Activated CD4-positive, alpha-beta T cell treated with anti-CD3 and anti-CD28 coated beads, Interleukin-10, Interleukin-2, amounts not matched to agents 100 ng/mL and 50 ng/mL, durations not matched to agents 16 hours and 8 hours (primary cell): ENCODE results near the gene AIRE.
"Not testable (repeated sequence)": the region's sequence is repeated elsewhere in the genome, so short reads cannot be mapped to it uniquely, and the experiment has no call there.

Source experiments
- DNase-seq: peaks from one replicate; pipeline ENCODE4 v3.0.0-alpha.2; 2020

AIRE gene

GRCh38 chr21:44285138-44285992 is at the start of gene AIRE:
Gene AIRE, plus strand, starts transcription at chr21:44285876. Its CDS starts 131 bp downstream, at chr21:44286007.
- no peak for DNase-seq

GRCh38 chr21:44240353-44240752 is 45.3 kb upstream of the AIRE start:
- DNase-seq, result not testable (repeated sequence)

- DNase-seq, result not testable (repeated sequence)
Measured at GRCh38 chr21:44240842-44241241, 44.8 kb upstream of the AIRE start, which contains the start of gene ICOSLG. Gene ICOSLG, minus strand, starts transcription at chr21:44240943. Its CDS starts 126 bp downstream, at chr21:44240817.

GRCh38 chr21:44241281-44241680 is 44.4 kb upstream of the AIRE start:
- not testable (repeated sequence) for DNase-seq

- DNase-seq, result not testable (repeated sequence)
Measured at GRCh38 chr21:44243980-44244379, 41.7 kb upstream of the AIRE start.

- not testable (repeated sequence) for DNase-seq
Measured at GRCh38 chr21:44247904-44248303, 37.8 kb upstream of the AIRE start.

- not testable (repeated sequence) for DNase-seq
Measured at GRCh38 chr21:44249204-44250037, 36.3 kb upstream of the AIRE start.

GRCh38 chr21:44253832-44254710 is 31.6 kb upstream of the AIRE start:
- no peak for DNase-seq

- no peak for DNase-seq
Measured at GRCh38 chr21:44255511-44255981, 30.1 kb upstream of the AIRE start.

- no peak for DNase-seq
Measured at GRCh38 chr21:44258056-44258725, 27.5 kb upstream of the AIRE start.

GRCh38 chr21:44259082-44259705 is 26.5 kb upstream of the AIRE start:
- no peak for DNase-seq

GRCh38 chr21:44260066-44260465 is 25.6 kb upstream of the AIRE start:
- DNase-seq, result no peak

- DNase-seq, result no peak
Measured at GRCh38 chr21:44260791-44261631, 24.7 kb upstream of the AIRE start.

GRCh38 chr21:44261675-44262295 is 23.9 kb upstream of the AIRE start, which contains the start of gene DNMT3L:
Gene DNMT3L, minus strand, starts transcription at chr21:44261897. Its CDS starts 638 bp downstream, at chr21:44261259.
- no peak for DNase-seq

GRCh38 chr21:44262338-44263056 is 23.2 kb upstream of the AIRE start:
- DNase-seq, result no peak

GRCh38 chr21:44263221-44263760 is 22.4 kb upstream of the AIRE start:
- DNase-seq, result no peak

GRCh38 chr21:44263768-44264167 is 21.9 kb upstream of the AIRE start:
- no peak for DNase-seq

GRCh38 chr21:44265734-44266270 is 19.9 kb upstream of the AIRE start:
- DNase-seq, result no peak
